Cardiac fibroblast (primary cell): ENCODE data around the gene MIDN.
A peak's percentile ranks its signal among the peaks of the same experiment; 100 is the strongest.

Experiments
- DNase-seq, 2 donors: peaks; one replicate each; pipeline versions ENCODE4 v3.0.0 to v3.0.0-alpha.2; 2010; ENCODE audit warnings: low read depth in 2 of 2
- H3K4me3 ChIP-seq, 2 donors: replicated peaks in 1 of 2; 1 replicate in 1 of 2; 2 replicates in 1 of 2; pipeline ENCODE4 v1.5.1; 2011; ENCODE audit warnings: low read depth in 2 of 2, low read length in 2 of 2, mild to moderate bottlenecking in 2 of 2, moderate library complexity in 1 of 2
- CTCF ChIP-seq: IDR thresholded peaks from one replicate; pipeline ENCODE4 v1.5.1; 2011; ENCODE audit warnings: low read depth, mild to moderate bottlenecking, low read length, inconsistent platforms

Gene MIDN

GRCh38 chr19:1217366-1217765 lies 31.0 kb upstream of the MIDN start:
- TF ChIP-seq CTCF: no peak
- no peak for DNase-seq
- no peak overlapping the region for H3K4me3 ChIP-seq

- DNase-seq: no peak
- H3K4me3 ChIP-seq: no peak overlapping the region
- no peak for TF ChIP-seq CTCF
Measured at GRCh38 chr19:1218751-1219567, 29.4 kb upstream of the MIDN start.

GRCh38 chr19:1219786-1220476 lies 28.5 kb upstream of the MIDN start:
- no peak for DNase-seq
- H3K4me3 ChIP-seq: no peak overlapping the region
- TF ChIP-seq CTCF: no peak

GRCh38 chr19:1220477-1220930 lies 27.9 kb upstream of the MIDN start:
- peak; percentile 4 for TF ChIP-seq CTCF
- no peak overlapping the region for H3K4me3 ChIP-seq
- DNase-seq: no peak

- TF ChIP-seq CTCF: peak; percentile 78
- no peak overlapping the region for H3K4me3 ChIP-seq
- DNase-seq: peak; percentile 58 to 68
Measured at GRCh38 chr19:1220976-1221903, 27.1 kb upstream of the MIDN start.

- no peak for DNase-seq
- no peak for TF ChIP-seq CTCF
- no peak overlapping the region for H3K4me3 ChIP-seq
Measured at GRCh38 chr19:1221904-1222255, 26.5 kb upstream of the MIDN start.
